Heart right ventricle (tissue), 16 donors: ENCODE measurements around the gene AQP12B. TPM values are rescaled to one million over a fixed set of nuclear protein-coding genes. Genes with fewer than 3 reads are reported as not detected.

Experiments used
- ATAC-seq, 8 donors: fragments of 200-7000 bp; cut with Tn5 transposase; one replicate each; pipeline ENCODE4 v1.9.1; 2020; ENCODE audit warnings: mild to moderate bottlenecking in 8 of 8, moderate library complexity in 8 of 8, moderate number of reproducible peaks in 1 of 8
- DNase-seq, 2 donors: peaks; one replicate each; pipeline ENCODE4 v3.0.0-alpha.2; 2020
- H3K27ac ChIP-seq, 10 donors: fragments of 200-600 bp; sonication (generic) in 2 of 10; one replicate each; pipeline versions ENCODE4 v1.5.0 to v1.8.0; 2020 to 2022; ENCODE audit warnings: mild to moderate bottlenecking in 3 of 10
- H3K27me3 ChIP-seq, 7 donors: fragments of 200-600 bp; one replicate each; pipeline ENCODE4 v1.8.0; 2021 to 2022; ENCODE audit warnings: mild to moderate bottlenecking in 2 of 7
- H3K36me3 ChIP-seq, 9 donors: fragments of 200-600 bp; sonication (generic) in 1 of 9; one replicate each; pipeline versions ENCODE4 v1.5.0 to v1.8.0; 2020 to 2022; ENCODE audit warnings: mild to moderate bottlenecking in 2 of 9
- H3K4me1 ChIP-seq, 9 donors: fragments of 200-600 bp; sonication (generic) in 1 of 9; one replicate each; pipeline versions ENCODE4 v1.5.0 to v1.8.0; 2020 to 2022; ENCODE audit warnings: mild to moderate bottlenecking in 4 of 9
- H3K4me3 ChIP-seq, 10 donors: fragments of 200-600 bp; sonication (generic) in 2 of 10; one replicate each; pipeline versions ENCODE4 v1.5.0 to v1.8.0; 2020 to 2022; ENCODE audit warnings: mild to moderate bottlenecking in 7 of 10, moderate library complexity in 2 of 10
- H3K9me3 ChIP-seq, 11 donors: fragments of 200-600 bp in 10 of 11; sonication (generic) in 2 of 11; one replicate each; pipeline versions ENCODE4 v1.5.0 to v1.8.0; 2013 to 2022; ENCODE audit warnings: mild to moderate bottlenecking in 2 of 11, control low read depth in 1 of 11, moderate library complexity in 1 of 11
- WGBS, 2 donors: extraction: QIAGEN DNeasy Blood & Tissue Kit; methylation state at CpG; one replicate each; pipeline ENCODE4 v1.1.7; 2013; ENCODE audit warnings: inconsistent platforms in 1 of 2; 5-methylcytosine and 5-hydroxymethylcytosine counted together
- intact Hi-C, 10 donors: fragments of 100-400 bp; cut with DNase I; formaldehyde crosslinking; loops; one replicate each; pipeline versions ENCODE4 v1.11.1 to v1.14.2; 2022
- polyA plus RNA-seq, 2 donors: library from polyadenylated mRNA; stranded (reverse); fragments of 200-250 nt; gene quantifications; one replicate each; pipeline ENCODE4 v1.2.3, GENCODE V29; 2013
- total RNA-seq, 10 donors: library from RNA; stranded (reverse); fragmentation: NEBNext Ultra II Directional in 3 of 10; extraction: Animal tissue kit (Norgen Biotek cat#: 25700) in 3 of 10; gene quantifications; one replicate each; pipeline versions ENCODE4 v1.2.1 to v1.2.4, GENCODE V29; 2021 to 2023
- TF ChIP-seq, protein P1 (sequence below), 9 donors: fragments of 200-600 bp; sonication (generic) in 2 of 9; IDR thresholded peaks; one replicate each; pipeline versions ENCODE4 v1.5.0 to v1.8.0; 2021 to 2022; ENCODE audit warnings: antibody characterized with exemption in 9 of 9, mild to moderate bottlenecking in 5 of 9, moderate library complexity in 1 of 9
- donor health status: Arrhythmogenic right ventricular cardiomyopathy.
- donor health status: ischemic (EF 13 %, LVEDD 7.1; RV severe dilation, severe dysfunction).
- donor health status: healthy with polysubstance abuse.
- donor health status: DM: no; HTN: yes; CAD: no.
- donor health status: DM: no; HTN: no; CAD: no.
- donor health status: ischemic (EF 25% LVEDD 6.9; RV normal size, moderate dysfunction).
- donor health status: ischemic (EF 25% LVEDD 5.7; RV mildly dilated, moderate dysfunction).
- donor health status: healthy.
- donor health status: DM: yes; HTN: yes; CAD: no.
- donor health status: Ischemic cardiomyopathy.
- donor health status: ischemic (EF 35%, LVEDD 5.7; RV mildly dilated, moderate dysfunction).
- donor health status: nonischemic (EF 11% LVEDD 7.7; RV severe dilation, severe dysfunction).
- donor health status: DM: yes; HTN: yes; CAD: no.
- donor health status: PGD.
- donor health status: ischemic (EF 29% LVEDD 5.4; RV normal size, mild dysfunction).
- donor health status: nonischemic (EF 23%, LVEDD 6.1; RV moderate dilation, normal function).

The AQP12B gene
- total and polyA plus RNA-seq, 12 donors: 0.03 TPM; not detected in 11

DNA sequence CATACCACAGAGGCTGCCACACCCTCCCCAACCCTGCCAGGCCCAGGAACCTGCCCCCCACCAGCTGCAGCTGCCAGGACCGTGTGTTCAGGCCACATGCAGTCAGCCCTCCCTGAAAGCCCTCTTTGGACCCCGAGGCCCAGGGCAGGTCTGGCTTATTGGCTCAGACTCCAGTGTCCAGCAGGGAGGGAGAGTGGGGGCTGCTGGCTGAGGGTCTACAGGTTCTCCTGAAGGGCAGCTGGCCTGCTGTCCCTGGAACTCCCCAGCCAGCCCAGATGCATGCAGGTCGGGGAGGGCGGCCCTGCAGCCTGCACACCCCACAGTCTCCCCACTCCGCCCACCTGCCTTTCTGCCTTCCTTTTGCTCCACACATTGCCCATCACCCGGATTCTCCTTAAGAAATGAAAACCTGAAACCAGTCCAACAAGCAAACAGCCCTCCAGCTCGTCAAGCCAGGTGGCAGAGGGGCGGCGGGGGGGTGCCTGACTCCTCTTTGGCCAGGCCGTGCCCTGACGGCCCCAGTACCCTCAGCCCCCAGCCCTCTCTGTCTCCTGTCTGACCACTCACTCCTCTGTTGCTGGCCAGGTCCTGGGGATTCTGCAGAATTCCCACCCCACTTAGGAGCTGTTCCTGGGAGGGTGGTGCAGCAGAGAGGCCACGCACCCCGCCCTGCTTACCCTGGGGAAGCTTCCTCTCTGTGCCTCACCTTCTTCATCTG lies 39.4 kb downstream of the AQP12B start:
- ATAC-seq (no peak), DNase-seq (no peak)
- peaks cover 0 to 60% (median 35%) of the 10 kb centered on the region in 7 donors for H3K27me3 ChIP-seq
- no peak overlapping the region for H3K4me3 ChIP-seq
- TF ChIP-seq, protein P1, sequence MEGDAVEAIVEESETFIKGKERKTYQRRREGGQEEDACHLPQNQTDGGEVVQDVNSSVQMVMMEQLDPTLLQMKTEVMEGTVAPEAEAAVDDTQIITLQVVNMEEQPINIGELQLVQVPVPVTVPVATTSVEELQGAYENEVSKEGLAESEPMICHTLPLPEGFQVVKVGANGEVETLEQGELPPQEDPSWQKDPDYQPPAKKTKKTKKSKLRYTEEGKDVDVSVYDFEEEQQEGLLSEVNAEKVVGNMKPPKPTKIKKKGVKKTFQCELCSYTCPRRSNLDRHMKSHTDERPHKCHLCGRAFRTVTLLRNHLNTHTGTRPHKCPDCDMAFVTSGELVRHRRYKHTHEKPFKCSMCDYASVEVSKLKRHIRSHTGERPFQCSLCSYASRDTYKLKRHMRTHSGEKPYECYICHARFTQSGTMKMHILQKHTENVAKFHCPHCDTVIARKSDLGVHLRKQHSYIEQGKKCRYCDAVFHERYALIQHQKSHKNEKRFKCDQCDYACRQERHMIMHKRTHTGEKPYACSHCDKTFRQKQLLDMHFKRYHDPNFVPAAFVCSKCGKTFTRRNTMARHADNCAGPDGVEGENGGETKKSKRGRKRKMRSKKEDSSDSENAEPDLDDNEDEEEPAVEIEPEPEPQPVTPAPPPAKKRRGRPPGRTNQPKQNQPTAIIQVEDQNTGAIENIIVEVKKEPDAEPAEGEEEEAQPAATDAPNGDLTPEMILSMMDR (IDR thresholded peaks at IDR 0.05): no peak
- intact Hi-C loops: no loop called here
- H3K36me3 ChIP-seq: no peaks in the 10 kb centered on the region
- WGBS, 2 donors: 72 to 79% methylated on average over 13 of the region's 13 CpGs
- no peaks in the 10 kb centered on the region for H3K9me3 ChIP-seq
- no peak overlapping the region for H3K27ac ChIP-seq
- no peaks in the 10 kb centered on the region for H3K4me1 ChIP-seq

DNA sequence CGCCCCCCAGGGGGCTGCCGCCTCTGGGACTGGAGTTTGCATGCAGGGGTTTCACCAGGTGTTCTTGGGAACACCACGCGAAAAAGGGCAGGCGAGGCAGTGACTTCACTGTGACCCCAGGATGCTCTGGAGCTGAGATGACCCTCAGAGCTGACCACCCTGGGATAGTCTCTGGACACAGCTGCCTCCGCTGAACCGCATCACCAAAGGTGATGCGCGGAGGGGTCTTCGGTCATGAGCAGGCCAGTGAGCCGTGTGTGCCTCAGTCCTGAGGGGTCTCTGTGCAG lies 39.9 kb downstream of the AQP12B start:
- TF ChIP-seq, protein P1 (IDR thresholded peaks at IDR 0.05): no peak
- H3K27me3 ChIP-seq: peaks cover 0 to 55% (median 30%) of the 10 kb centered on the region in 7 donors
- ATAC-seq (no peak), DNase-seq (no peak)
- no peak overlapping the region for H3K4me3 ChIP-seq
- intact Hi-C loops: no loop called here
- H3K9me3 ChIP-seq: no peaks in the 10 kb centered on the region
- H3K4me1 ChIP-seq: no peaks in the 10 kb centered on the region
- WGBS, 2 donors: 90 to 91% methylated on average over 11 of the region's 11 CpGs
- H3K27ac ChIP-seq: no peak overlapping the region
- no peaks in the 10 kb centered on the region for H3K36me3 ChIP-seq

DNA sequence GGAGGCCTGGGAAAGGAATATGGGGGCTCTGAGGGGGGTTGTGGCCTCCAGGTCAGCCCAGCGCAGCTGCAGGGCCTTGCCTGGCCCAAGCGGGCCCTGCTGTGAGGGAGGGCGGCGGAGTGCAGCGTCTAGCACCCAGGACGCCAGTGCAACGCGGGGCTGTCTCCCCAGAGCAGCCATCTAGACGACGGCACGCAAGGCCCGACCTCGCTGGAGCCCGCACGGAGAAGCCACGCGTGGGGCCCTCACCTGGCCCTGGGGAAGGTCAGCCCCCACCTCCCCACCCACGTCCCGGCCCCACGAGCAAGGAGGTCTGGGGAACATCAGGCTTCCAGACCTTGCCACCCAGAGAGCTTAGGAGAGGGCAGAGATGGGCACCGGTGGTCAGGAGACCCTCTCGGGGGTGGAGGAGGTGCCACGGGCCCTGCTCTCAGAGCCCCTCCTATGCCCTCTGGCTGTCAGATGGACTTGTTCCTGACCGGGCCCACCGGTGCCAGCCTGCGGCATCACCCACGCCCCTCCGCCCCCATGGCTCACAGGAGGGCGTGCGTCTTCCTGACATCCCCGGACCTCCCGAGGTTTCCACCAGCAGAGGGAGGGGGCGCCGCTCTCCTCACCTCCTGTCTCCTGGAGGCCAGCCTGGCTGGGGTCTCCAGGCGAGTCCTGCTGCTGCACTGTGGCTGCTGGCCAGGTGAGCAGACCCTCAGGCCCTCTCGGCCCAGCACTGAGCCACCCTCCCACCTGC lies 40.5 kb downstream of the AQP12B start:
- TF ChIP-seq, protein P1 (IDR thresholded peaks at IDR 0.05): no peak
- Histone ChIP-seq H3K9me3 (no peaks in the 10 kb centered on the region), H3K4me1 (no peaks in the 10 kb centered on the region), H3K27ac (no peak overlapping the region), H3K4me3 (no peak overlapping the region), H3K27me3 (peaks cover 0 to 53% (median 25%) of the 10 kb centered on the region in 7 donors), H3K36me3 (no peaks in the 10 kb centered on the region)
- 78 to 87% methylated on average over 35 to 36 of the region's 36 CpGs for WGBS, 2 donors
- intact Hi-C loops: no loop called here
- DNase-seq (no peak), ATAC-seq (no peak)

- TF ChIP-seq, protein P1 (IDR thresholded peaks at IDR 0.05): peak in 7 of 9 donors; percentile 27 to 46 (median 41)
- no peaks in the 10 kb centered on the region for H3K36me3 ChIP-seq
- DNase-seq (no peak), ATAC-seq (peak in 1 of 8 donors; percentile 34)
- no peak overlapping the region for H3K27ac ChIP-seq
- H3K4me3 ChIP-seq: no peak overlapping the region
- peaks cover 0 to 45% (median 13%) of the 10 kb centered on the region in 7 donors for H3K27me3 ChIP-seq
- no peaks in the 10 kb centered on the region for H3K9me3 ChIP-seq
- H3K4me1 ChIP-seq: no peaks in the 10 kb centered on the region
- WGBS, 2 donors: 17 to 18% methylated on average over 16 of the region's 16 CpGs
- intact Hi-C loops: no loop called here
Measured at GRCh38 chr2:240640939-240641338, 41.7 kb downstream of the AQP12B start.
